ENCODE measurements around the gene IL17B. TPM values are rescaled to one million over a fixed set of nuclear protein-coding genes. Genes with fewer than 3 reads are reported as not detected.

Gene IL17B
- polyA plus RNA-seq, 1 experiment, result 0.24 TPM

DNA sequence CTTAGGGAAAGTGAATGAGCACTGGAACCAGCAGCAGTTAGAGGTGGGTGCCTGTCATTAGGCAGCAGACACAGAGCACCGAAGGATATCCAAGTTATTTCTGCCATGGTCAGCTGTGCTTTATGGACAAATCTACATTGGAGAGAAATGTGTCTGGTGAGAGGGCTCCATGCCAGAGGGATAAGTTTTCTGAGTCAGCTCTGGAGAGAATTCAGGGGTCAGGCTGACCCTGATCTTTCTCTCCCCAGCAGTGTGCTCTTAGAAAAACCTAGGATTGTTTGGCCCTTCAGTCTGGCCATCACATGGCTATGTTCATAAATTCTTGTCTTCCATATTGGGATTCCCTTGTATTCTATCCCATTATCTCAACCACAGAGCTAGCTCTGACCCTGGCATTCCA is 8.9 kb upstream of the IL17B start:
- POLR2A ChIA-PET, result interaction anchor here (0.7 to 3.6 kb wide), 10 partner anchors 9 to 46 kb away, joined by 3 to 42 read pairs (median 5); no protein-coding TSS in a partner anchor
- H3K9me3 ChIP-seq (ENCODE audit: control insufficient read depth, insufficient read depth, low read length), result peaks cover 3% of the 10 kb centered on the region; the same call in 1 of the 2 replicates
- peak overlapping the region; percentile 40 for H3K27ac ChIP-seq (ENCODE audit: low read depth, low read length)
- H3K4me3 ChIP-seq (ENCODE audit: low read depth, low read length), result no peak overlapping the region
- no peak for DNase-seq (ENCODE audit: low read depth, low spot score)
- no peaks in the 10 kb centered on the region for H3K27me3 ChIP-seq (ENCODE audit: control insufficient read depth, insufficient read depth, low read length)
- TF ChIP-seq, protein P1, sequence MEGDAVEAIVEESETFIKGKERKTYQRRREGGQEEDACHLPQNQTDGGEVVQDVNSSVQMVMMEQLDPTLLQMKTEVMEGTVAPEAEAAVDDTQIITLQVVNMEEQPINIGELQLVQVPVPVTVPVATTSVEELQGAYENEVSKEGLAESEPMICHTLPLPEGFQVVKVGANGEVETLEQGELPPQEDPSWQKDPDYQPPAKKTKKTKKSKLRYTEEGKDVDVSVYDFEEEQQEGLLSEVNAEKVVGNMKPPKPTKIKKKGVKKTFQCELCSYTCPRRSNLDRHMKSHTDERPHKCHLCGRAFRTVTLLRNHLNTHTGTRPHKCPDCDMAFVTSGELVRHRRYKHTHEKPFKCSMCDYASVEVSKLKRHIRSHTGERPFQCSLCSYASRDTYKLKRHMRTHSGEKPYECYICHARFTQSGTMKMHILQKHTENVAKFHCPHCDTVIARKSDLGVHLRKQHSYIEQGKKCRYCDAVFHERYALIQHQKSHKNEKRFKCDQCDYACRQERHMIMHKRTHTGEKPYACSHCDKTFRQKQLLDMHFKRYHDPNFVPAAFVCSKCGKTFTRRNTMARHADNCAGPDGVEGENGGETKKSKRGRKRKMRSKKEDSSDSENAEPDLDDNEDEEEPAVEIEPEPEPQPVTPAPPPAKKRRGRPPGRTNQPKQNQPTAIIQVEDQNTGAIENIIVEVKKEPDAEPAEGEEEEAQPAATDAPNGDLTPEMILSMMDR (IDR thresholded peaks at IDR 0.05; ENCODE audit: low read depth, low read length), result no peak
- CTCF ChIA-PET, result interaction anchor here (0.7 to 8.1 kb wide), 9 partner anchors 13 to 169 kb away, joined by 3 to 138 read pairs (median 4); no protein-coding TSS in a partner anchor

DNA sequence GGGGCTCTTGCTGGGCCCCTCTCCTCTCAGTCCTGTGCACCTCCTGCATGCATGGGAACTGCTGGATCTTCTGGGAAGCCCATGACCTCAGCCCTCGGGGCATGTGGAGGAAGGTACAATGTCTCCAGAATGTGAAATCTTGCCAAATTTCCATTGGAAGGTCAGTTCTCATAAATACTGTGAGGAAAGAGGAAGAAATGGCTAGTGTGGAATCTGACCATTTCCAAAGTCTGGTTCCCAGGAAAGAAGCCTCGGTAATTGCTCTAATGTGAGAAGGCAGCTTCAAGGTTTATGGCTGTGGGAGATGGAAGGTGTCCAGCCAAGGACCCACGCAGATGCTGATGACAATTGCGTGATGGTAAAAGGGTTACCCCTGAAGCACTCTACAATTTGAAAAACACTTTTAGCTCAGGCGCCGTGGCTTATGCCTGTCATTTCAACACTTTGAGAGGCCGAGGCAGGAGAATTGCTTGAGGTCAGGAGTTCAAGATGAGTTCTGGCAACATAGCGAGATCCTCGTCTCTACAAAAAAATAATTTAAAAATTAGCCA is 8.1 kb upstream of the IL17B start:
- TF ChIP-seq, protein P1 (IDR thresholded peaks at IDR 0.05; ENCODE audit: low read depth, low read length), result no peak
- Histone ChIP-seq H3K9me3 (ENCODE audit: control insufficient read depth, insufficient read depth, low read length) (peaks cover 3% of the 10 kb centered on the region; the same call in 1 of the 2 replicates), H3K27me3 (ENCODE audit: control insufficient read depth, insufficient read depth, low read length) (no peaks in the 10 kb centered on the region), H3K27ac (ENCODE audit: low read depth, low read length) (peak overlapping the region; percentile 40), H3K4me3 (ENCODE audit: low read depth, low read length) (no peak overlapping the region)
- ChIA-PET CTCF (interaction anchor here (0.7 to 8.1 kb wide), 6 partner anchors 13 to 45 kb away, joined by 3 to 138 read pairs (median 7); no protein-coding TSS in a partner anchor), POLR2A (interaction anchor here (0.9 to 3.6 kb wide), 7 partner anchors 10 to 36 kb away, joined by 3 to 42 read pairs (median 5); no protein-coding TSS in a partner anchor)
- no peak for DNase-seq (ENCODE audit: low read depth, low spot score)

DNA sequence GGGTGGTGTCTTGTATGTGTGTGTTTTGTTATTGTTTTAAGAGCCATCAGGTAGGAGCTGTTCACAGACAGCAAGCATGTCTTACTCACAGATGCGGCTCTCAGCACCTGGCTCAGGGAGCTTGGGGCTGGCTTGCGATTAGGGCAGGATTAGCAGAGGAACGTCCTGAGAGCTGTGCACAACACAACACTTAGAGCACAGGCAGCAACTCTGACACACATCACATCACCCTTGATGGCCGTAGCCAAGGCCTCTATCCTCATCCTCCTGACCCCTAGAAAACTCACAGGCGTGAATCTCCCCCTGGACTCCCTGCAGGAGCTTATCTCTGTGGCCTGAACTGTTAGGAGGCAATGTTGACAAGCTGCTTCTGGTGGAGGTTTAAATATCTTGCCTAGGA is 7.1 kb upstream of the IL17B start:
- TF ChIP-seq, protein P1 (IDR thresholded peaks at IDR 0.05; ENCODE audit: low read depth, low read length), result no peak
- Histone ChIP-seq H3K4me3 (ENCODE audit: low read depth, low read length) (no peak overlapping the region), H3K27me3 (ENCODE audit: control insufficient read depth, insufficient read depth, low read length) (no peaks in the 10 kb centered on the region), H3K27ac (ENCODE audit: low read depth, low read length) (no peak overlapping the region), H3K9me3 (ENCODE audit: control insufficient read depth, insufficient read depth, low read length) (peaks cover 3% of the 10 kb centered on the region; the same call in 1 of the 2 replicates)
- ChIA-PET CTCF (interaction anchor here (0.5 to 8.1 kb wide), 8 partner anchors 15 to 166 kb away, joined by 3 to 138 read pairs (median 4); no protein-coding TSS in a partner anchor), POLR2A (interaction anchor here (0.7 to 3.6 kb wide), 5 partner anchors 18 to 43 kb away, joined by 3 to 42 read pairs (median 5); no protein-coding TSS in a partner anchor)
- no peak for DNase-seq (ENCODE audit: low read depth, low spot score)

DNA sequence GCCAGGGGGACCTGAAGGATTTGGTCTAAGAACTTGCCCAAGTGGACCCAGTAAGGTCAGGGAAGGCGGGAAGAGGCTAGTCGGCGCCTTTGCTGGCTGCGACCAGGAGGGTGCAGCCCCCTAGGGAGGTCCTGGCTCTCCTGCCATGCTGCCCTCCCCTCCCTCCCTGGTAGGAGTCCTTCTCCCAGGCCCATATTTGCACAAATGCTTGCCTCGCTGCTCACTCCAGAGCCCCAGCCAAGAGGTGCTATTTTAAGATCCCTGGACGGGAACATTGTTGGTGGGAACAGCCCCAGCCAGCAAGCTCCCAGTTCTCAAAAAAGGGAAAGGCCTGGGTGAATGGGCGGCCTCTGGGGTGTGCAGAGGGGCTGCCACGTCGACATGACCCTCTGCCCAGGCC is 4.3 kb upstream of the IL17B start:
- Histone ChIP-seq H3K9me3 (ENCODE audit: control insufficient read depth, insufficient read depth, low read length) (peaks cover under 1% of the 10 kb centered on the region; the same call in 1 of the 2 replicates), H3K27ac (ENCODE audit: low read depth, low read length) (no peak overlapping the region), H3K27me3 (ENCODE audit: control insufficient read depth, insufficient read depth, low read length) (no peaks in the 10 kb centered on the region), H3K4me3 (ENCODE audit: low read depth, low read length) (no peak overlapping the region)
- POLR2A ChIA-PET, result interaction anchor here (1.5 kb wide), 1 partner anchor 50 kb away, joined by 16 read pairs; no protein-coding TSS in a partner anchor
- CTCF ChIA-PET, result interaction anchor here (1.4 to 8.1 kb wide), 7 partner anchors 12 to 179 kb away, joined by 6 to 138 read pairs (median 11); no protein-coding TSS in a partner anchor
- TF ChIP-seq, protein P1 (IDR thresholded peaks at IDR 0.05; ENCODE audit: low read depth, low read length), result no peak
- no peak for DNase-seq (ENCODE audit: low read depth, low spot score)
